GM10266 (cell line): ENCODE data around the gene RCBTB1.

ENCODE experiments used
- DNase-seq: peaks from one replicate; pipeline ENCODE4 v3.0.0; 2012; ENCODE audit errors: extremely low spot score
- TF ChIP-seq, protein P1 (sequence below): IDR thresholded peaks from 2 replicates; pipeline ENCODE4 v1.5.1; 2012; ENCODE audit warnings: mild to moderate bottlenecking, low read depth; ENCODE audit not compliant: control insufficient read depth, insufficient read depth; ENCODE audit errors: missing control alignments

Gene RCBTB1

DNA sequence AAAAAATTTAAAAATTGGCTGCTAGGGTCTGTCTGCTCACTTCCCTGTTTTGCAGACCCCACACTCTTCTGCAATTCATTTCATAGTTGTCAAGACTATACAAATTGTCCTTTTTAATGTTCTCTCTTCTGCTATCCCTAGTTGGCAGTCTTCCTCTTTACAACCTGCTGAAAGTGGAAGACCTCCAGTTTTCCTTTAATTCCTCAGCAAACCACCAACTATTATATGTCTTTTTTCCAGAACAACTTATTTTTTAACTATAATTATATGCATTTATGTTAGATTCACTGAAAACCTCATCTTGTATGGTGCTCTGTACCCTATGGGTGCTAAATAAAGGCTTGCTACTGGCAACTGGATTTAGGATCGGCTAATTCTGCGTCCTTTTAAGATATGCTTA lies 90.7 kb downstream of the RCBTB1 start:
- TF ChIP-seq, protein P1, sequence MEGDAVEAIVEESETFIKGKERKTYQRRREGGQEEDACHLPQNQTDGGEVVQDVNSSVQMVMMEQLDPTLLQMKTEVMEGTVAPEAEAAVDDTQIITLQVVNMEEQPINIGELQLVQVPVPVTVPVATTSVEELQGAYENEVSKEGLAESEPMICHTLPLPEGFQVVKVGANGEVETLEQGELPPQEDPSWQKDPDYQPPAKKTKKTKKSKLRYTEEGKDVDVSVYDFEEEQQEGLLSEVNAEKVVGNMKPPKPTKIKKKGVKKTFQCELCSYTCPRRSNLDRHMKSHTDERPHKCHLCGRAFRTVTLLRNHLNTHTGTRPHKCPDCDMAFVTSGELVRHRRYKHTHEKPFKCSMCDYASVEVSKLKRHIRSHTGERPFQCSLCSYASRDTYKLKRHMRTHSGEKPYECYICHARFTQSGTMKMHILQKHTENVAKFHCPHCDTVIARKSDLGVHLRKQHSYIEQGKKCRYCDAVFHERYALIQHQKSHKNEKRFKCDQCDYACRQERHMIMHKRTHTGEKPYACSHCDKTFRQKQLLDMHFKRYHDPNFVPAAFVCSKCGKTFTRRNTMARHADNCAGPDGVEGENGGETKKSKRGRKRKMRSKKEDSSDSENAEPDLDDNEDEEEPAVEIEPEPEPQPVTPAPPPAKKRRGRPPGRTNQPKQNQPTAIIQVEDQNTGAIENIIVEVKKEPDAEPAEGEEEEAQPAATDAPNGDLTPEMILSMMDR: peak; percentile 10
- DNase-seq: no peak

DNA sequence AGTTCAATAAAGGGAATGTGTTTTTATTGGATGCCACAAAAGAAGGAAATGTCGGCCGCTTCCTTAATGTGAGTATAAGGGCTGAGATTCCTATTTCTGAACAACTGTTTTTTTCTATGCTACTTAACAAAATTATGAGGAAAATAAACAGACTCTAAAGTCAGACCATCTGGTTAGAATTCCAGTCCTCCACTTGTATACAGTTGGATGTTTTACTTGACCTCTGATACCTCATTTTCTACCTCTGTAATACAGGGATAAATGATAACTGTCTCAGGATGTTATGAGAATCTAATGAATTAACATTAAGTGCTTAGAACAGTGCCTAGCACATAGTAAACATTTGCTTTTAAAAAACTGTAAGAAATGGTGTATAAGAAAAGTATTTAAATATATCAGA lies 96.8 kb downstream of the RCBTB1 start:
- TF ChIP-seq, protein P1: no peak
- DNase-seq: no peak
